Jurkat, Clone E6-1 (cell line): ENCODE results near the gene PRR20B. TPM values are rescaled to one million over a fixed set of nuclear protein-coding genes. Genes with fewer than 3 reads are reported as not detected.
"Not testable (repeated sequence)": the region's sequence is repeated elsewhere in the genome, so short reads cannot be mapped to it uniquely, and the experiment has no call there.

Source experiments
- DNase-seq: peaks from one replicate; pipeline ENCODE4 v3.0.0-alpha.2; 2011; ENCODE audit warnings: low read depth, low spot score
- H3K4me3 ChIP-seq: 2 replicates; pipeline ENCODE4 v1.5.1; 2011; ENCODE audit warnings: mild to moderate bottlenecking, low read length, control low read depth, moderate library complexity
- polyA plus RNA-seq: library from polyadenylated mRNA; unstranded; fragments of >200 nt; gene quantifications from one replicate; pipeline ENCODE4 v1.2.1, GENCODE V29; 2012; ENCODE audit warnings: missing spikeins; ENCODE audit not compliant: insufficient read length, insufficient read depth

Gene PRR20B
- not detected for polyA plus RNA-seq

DNA sequence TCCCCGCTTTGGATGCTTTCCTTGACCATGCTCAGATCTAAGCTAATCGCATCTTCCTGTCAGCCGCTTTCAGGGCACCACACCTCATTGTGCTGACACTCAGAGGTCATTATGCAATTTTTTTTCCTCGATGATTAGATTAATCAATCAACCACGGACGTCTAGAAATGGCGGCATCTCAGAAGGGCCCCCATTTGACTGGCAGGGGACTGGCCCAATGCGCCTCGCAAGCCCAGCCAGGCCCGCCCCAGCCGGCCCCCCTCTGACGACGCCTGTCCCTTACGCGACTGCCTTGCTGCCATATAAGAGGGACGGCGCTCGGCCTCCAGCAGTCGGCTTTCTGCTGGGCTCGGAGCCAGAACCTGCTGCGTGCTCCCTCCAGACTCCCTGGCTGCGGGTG, at the start of gene PRR20B:
Gene PRR20B (plus strand): TSS at position 301 of the 400 bp plus-strand sequence. CDS start 387 bp downstream, outside the sequence.
- H3K4me3 ChIP-seq, DNase-seq: not testable (repeated sequence)

DNA sequence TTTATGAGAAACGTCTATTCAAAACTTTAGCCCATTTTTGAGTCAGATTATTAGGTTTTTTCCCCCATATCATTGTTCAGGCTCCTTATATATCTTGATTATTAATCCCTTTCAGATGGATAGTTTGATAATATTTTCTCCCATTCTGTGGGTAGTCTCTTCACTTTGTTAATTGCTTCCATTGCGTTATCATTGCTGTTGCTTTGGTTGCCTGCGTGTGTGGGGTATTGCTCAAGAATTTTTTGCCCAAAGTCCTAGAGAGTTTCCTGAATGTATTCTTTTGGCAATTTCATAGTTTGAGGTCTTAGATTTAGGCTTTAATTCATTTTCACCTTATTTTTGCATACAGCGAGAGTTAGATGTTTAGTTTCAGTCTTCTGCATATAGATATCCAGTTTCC, 32.3 kb upstream of the PRR20B start:
- H3K4me3 ChIP-seq: no peak overlapping the region
- DNase-seq: no peak

DNA sequence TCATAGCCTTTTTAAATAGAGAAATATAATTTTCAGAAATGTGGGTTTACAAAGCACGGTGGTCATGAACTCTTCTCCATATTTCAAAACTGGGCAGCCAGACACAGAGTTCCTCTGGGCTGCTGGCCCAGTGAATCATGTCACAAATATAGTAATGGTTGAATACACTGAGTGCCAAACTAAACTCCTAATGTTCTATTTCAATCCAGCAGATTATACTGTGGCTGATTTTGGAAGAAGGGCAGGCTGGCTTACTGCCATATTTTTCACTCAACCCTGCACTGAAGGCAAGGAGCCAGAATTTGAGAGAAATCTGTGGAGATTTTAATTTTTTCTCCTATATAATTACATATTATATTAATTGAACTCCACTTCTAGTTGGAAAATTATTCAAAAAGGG, 23.6 kb upstream of the PRR20B start:
- no peak for DNase-seq
- H3K4me3 ChIP-seq: no peak overlapping the region

DNA sequence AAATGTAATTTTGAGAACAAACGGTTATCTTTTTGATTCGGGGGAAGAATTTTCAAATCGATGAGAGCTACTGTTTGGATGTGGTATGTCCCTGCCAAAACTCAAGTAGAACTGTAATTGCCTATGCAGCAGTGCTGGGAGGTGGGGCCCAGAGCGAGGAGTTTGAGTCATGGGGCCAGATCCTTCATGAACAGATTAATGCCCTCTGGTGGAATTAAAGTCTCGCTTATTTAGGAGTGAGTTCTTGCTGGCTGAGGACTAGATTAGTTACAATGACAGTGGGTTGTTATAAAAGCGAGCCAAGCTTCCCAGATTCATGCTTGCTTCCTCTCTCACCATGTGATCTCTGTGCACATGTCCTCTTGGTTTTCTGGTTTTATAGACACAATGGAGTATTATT, 18.4 kb upstream of the PRR20B start:
- H3K4me3 ChIP-seq: no peak overlapping the region
- DNase-seq: peak; percentile 1

DNA sequence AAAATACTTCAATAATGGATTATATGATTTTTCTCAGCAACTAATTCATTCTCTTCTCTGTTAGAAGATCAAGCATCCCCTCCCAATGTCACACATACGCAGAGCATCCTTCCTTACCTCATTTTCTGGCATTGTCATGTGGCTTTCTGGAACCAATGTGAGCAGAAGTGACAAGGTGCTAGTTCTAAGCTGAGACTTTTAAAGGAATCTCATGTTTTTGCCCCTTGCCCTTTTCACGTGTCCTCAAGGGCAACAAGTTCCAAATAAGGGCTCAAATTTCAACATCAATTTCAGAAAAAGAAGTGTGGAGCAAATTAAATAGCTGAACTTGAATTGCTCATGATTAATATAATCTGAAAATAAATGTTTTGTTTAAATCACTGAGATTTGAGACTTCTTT, 11.2 kb upstream of the PRR20B start:
- no peak overlapping the region for H3K4me3 ChIP-seq
- no peak for DNase-seq

DNA sequence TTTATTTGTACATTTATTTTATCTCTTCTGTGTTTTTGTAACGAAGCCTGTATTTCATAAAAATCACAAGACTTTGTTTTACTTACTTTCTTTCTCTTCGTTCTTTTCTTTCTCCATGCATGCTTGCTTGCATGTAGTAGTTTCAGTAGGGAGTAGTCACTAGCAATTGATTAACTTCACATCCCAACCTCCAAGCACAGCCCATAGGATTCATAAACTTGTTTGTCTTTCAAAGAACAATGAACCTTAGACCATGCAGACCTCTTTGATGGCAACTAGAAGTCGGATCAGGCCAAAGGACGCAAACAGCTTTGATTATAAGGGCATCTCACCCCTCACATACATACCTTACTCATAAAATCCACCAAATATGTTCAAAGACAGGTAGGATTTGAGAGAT, 9.7 kb upstream of the PRR20B start:
- DNase-seq: no peak
- no peak overlapping the region for H3K4me3 ChIP-seq

DNA sequence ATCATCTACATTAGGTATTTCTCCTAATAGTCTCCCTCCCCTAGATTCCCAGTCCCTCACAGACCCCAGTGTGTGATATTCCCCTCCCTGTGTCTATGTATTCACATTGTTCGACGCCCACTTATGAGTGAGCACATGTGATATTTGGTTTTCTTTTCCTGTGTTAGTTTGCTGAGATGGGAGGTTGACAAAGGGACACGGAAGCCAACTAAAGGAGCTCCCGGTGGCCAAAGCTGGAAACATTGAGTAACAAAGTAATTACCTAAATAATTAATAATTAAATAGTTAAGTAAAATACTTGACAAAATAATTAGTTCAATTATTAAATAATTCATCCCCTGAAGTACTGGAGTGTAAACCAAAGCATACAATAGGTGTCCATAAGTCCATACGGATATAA, 8.3 kb upstream of the PRR20B start:
- no peak for DNase-seq
- no peak overlapping the region for H3K4me3 ChIP-seq

DNA sequence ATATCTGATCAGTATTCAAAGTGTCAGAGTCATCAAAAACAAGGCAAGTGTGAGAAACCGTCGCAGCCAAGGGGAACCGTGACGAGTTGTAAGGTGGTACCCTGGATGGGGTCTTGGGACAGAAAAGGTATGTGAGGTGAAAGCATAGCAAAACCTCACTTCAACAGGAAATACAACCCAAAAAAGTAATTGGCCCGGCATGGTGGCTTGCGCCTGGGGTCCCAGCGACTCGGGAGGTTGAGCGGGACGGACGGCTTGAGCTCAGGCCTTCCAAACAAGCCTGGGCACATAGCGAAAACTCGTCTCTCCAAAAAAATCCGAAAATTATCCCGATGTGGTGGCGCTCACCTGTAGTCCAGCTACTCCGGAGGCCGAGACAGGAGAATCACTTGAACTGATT, 7.5 kb upstream of the PRR20B start:
- H3K4me3 ChIP-seq, DNase-seq: not testable (repeated sequence)

DNA sequence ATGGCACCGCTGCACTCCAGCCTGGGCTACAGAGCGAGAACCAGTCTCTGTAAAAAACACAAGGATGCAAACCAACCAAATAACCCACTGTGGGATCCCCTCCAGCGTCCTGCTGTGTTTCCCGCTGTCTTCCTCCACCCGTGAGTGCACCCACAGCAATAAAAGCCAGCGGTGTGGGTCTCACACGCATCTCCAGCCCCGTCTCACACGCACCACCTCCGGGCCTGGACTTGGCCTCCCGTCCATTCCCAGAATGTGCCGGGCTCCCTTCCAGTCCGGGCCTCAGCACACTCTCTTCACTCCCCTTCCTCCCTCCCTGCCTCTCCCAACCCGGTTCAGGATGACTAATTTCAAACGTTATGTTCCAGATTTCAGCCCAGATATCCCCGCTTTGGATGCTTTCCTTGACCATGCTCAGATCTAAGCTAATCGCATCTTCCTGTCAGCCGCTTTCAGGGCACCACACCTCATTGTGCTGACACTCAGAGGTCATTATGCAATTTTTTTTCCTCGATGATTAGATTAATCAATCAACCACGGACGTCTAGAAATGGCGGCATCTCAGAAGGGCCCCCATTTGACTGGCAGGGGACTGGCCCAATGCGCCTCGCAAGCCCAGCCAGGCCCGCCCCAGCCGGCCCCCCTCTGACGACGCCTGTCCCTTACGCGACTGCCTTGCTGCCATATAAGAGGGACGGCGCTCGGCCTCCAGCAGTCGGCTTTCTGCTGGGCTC, 6.9 kb upstream of the PRR20B start, which contains the start of gene PRR20A:
Gene PRR20A (plus strand): TSS at position 684 of the 734 bp plus-strand sequence. CDS start 387 bp downstream, outside the sequence.
- H3K4me3 ChIP-seq, DNase-seq: not testable (repeated sequence)

DNA sequence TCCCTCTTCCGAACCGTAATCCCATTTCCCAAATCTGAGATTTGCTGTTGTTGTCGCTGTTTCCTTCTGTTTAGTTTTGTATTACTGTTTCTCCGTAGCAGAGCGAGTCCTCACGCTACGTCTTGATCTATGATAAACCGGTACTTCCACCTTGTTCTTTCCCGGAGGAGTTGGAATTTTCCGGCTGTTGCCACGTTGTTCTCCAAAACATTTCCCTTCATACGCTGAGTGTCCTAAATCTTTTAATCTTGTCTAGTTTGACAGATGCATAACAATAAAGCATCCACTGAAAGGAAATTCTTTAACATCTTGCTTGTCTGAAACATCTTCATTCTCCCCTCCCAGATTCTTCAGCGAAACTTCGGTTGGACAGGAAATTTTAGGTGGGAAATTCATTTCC, 818 bp downstream of the PRR20B start:
- not testable (repeated sequence) for DNase-seq

DNA sequence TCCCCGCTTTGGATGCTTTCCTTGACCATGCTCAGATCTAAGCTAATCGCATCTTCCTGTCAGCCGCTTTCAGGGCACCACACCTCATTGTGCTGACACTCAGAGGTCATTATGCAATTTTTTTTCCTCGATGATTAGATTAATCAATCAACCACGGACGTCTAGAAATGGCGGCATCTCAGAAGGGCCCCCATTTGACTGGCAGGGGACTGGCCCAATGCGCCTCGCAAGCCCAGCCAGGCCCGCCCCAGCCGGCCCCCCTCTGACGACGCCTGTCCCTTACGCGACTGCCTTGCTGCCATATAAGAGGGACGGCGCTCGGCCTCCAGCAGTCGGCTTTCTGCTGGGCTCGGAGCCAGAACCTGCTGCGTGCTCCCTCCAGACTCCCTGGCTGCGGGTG, 6.5 kb downstream of the PRR20B start, which contains the start of gene PRR20C:
Gene PRR20C (plus strand): TSS at position 301 of the 400 bp plus-strand sequence. CDS start 387 bp downstream, outside the sequence.
- not testable (repeated sequence) for H3K4me3 ChIP-seq, DNase-seq

More for the DNA sequence above, 818 bp downstream of the PRR20B start:
- H3K4me3 ChIP-seq: not testable (repeated sequence)

DNA sequence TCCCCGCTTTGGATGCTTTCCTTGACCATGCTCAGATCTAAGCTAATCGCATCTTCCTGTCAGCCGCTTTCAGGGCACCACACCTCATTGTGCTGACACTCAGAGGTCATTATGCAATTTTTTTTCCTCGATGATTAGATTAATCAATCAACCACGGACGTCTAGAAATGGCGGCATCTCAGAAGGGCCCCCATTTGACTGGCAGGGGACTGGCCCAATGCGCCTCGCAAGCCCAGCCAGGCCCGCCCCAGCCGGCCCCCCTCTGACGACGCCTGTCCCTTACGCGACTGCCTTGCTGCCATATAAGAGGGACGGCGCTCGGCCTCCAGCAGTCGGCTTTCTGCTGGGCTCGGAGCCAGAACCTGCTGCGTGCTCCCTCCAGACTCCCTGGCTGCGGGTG, 13.0 kb downstream of the PRR20B start, which contains the start of gene PRR20D:
Gene PRR20D (plus strand): TSS at position 301 of the 400 bp plus-strand sequence. CDS start 387 bp downstream, outside the sequence.
- not testable (repeated sequence) for DNase-seq, H3K4me3 ChIP-seq

DNA sequence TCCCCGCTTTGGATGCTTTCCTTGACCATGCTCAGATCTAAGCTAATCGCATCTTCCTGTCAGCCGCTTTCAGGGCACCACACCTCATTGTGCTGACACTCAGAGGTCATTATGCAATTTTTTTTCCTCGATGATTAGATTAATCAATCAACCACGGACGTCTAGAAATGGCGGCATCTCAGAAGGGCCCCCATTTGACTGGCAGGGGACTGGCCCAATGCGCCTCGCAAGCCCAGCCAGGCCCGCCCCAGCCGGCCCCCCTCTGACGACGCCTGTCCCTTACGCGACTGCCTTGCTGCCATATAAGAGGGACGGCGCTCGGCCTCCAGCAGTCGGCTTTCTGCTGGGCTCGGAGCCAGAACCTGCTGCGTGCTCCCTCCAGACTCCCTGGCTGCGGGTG, 19.6 kb downstream of the PRR20B start, which contains the start of gene PRR20E:
Gene PRR20E (plus strand): TSS at position 301 of the 400 bp plus-strand sequence. CDS start 387 bp downstream, outside the sequence.
- not testable (repeated sequence) for DNase-seq, H3K4me3 ChIP-seq

DNA sequence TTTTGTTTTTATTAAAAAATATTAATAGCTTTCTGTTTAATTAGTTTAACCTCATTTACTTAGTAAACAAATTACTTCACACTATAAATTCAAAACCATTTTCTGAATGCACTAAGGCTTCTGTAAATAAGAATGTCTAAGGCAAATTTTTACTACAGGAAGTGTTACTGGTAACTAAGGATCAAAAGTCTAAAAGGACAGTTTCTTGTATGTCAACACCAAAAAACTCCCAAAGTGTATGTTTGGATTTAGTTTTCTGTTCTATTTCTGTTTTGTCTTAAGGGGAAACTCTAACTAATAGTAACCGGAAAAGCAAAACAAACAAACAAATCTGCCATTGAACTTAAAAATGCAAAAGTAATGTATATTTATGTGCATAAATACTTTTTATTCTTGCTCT, 44.4 kb downstream of the PRR20B start:
- no peak for DNase-seq
- no peak overlapping the region for H3K4me3 ChIP-seq
